ENCODE results near the gene GLI2.

The GLI2 gene

DNA sequence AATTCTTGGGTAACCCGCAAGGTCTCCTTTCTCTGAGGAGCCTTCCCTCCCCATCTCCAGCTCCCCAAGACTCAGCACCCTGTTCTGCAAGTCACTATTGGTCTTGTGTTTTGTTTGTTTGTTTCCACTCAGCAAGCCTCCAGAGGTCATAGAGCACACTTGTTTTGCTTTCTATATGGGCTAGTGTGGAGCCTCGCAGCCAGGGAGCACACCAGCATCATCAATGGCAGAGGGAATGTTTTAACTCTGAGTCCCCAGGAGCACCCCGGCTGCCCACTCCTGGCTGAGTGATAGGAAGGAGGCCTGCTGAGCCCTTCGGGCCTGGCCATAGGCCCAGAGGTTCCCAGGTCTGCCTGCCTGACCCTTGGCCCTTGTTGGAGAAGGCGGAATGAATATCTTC, 36.6 kb downstream of the GLI2 start:
- DNase-seq (ENCODE audit: low read depth): no peak
- H3K4me3 ChIP-seq (ENCODE audit: low read depth, low read length): no peak overlapping the region
- TF ChIP-seq POLR2A (IDR thresholded peaks at IDR 0.05; ENCODE audit: extremely low read depth, insufficient read length) (no peak), CTCF (IDR thresholded peaks at IDR 0.05; ENCODE audit: low read depth, low read length) (no peak), MYC (IDR thresholded peaks at IDR 0.05; ENCODE audit: low read depth, low read length) (no peak)
- TF ChIP-seq, protein P1, sequence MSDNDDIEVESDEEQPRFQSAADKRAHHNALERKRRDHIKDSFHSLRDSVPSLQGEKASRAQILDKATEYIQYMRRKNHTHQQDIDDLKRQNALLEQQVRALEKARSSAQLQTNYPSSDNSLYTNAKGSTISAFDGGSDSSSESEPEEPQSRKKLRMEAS (IDR thresholded peaks at IDR 0.05; ENCODE audit: low read depth, low read length): no peak

DNA sequence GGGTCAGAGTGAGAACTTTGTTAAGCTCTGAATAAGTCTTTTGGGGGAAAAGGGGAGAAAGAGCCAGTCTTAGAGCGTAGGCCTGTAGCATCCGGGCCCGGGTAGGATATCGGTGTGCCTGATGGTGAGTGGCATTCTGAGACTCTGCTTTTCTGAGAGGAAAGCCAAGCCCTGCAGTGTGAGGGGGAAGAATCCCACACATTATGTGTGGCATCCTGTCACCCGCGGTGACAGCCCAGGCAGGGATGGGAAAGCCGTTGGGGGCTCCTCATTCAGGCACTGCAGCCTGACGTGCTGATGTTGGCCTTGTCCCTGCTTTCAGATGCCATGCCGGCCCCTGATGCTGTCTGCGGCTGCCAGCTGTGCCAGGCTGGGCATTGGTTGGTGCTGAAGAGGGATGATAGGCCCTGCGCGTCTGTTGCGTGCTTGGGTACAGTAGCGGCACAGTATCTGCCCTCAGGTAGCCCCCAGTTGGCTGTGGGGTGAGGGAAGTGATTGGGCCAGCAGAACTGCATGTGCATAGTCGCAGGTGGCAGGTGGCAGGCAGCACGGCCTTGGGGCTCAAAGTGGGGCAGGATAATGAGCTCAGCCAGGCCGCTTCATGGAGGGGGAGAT, 37.6 kb downstream of the GLI2 start:
- no peak for DNase-seq (ENCODE audit: low read depth)
- TF ChIP-seq MYC (IDR thresholded peaks at IDR 0.05; ENCODE audit: low read depth, low read length) (no peak), POLR2A (IDR thresholded peaks at IDR 0.05; ENCODE audit: extremely low read depth, insufficient read length) (no peak), CTCF (IDR thresholded peaks at IDR 0.05; ENCODE audit: low read depth, low read length) (no peak)
- TF ChIP-seq, protein P1 (IDR thresholded peaks at IDR 0.05; ENCODE audit: low read depth, low read length): no peak
- no peak overlapping the region for H3K4me3 ChIP-seq (ENCODE audit: low read depth, low read length)

GRCh38 chr2:120774557-120775160, 39.0 kb downstream of the GLI2 start:
- no peak overlapping the region for H3K4me3 ChIP-seq (ENCODE audit: low read depth, low read length)
- TF ChIP-seq CTCF (IDR thresholded peaks at IDR 0.05; ENCODE audit: low read depth, low read length) (no peak), MYC (IDR thresholded peaks at IDR 0.05; ENCODE audit: low read depth, low read length) (no peak), POLR2A (IDR thresholded peaks at IDR 0.05; ENCODE audit: extremely low read depth, insufficient read length) (no peak)
- TF ChIP-seq, protein P1 (IDR thresholded peaks at IDR 0.05; ENCODE audit: low read depth, low read length): no peak
- no peak for DNase-seq (ENCODE audit: low read depth)

GRCh38 chr2:120775194-120775593, 39.5 kb downstream of the GLI2 start:
- H3K4me3 ChIP-seq (ENCODE audit: low read depth, low read length): no peak overlapping the region
- no peak for DNase-seq (ENCODE audit: low read depth)
- TF ChIP-seq MYC (IDR thresholded peaks at IDR 0.05; ENCODE audit: low read depth, low read length): no peak
- no peak for TF ChIP-seq POLR2A (IDR thresholded peaks at IDR 0.05; ENCODE audit: extremely low read depth, insufficient read length)
- no peak for TF ChIP-seq CTCF (IDR thresholded peaks at IDR 0.05; ENCODE audit: low read depth, low read length)
- TF ChIP-seq, protein P1 (IDR thresholded peaks at IDR 0.05; ENCODE audit: low read depth, low read length): no peak

GRCh38 chr2:120775801-120776589, 40.3 kb downstream of the GLI2 start:
- TF ChIP-seq MYC (IDR thresholded peaks at IDR 0.05; ENCODE audit: low read depth, low read length) (no peak), CTCF (IDR thresholded peaks at IDR 0.05; ENCODE audit: low read depth, low read length) (no peak), POLR2A (IDR thresholded peaks at IDR 0.05; ENCODE audit: extremely low read depth, insufficient read length) (no peak)
- TF ChIP-seq, protein P1 (IDR thresholded peaks at IDR 0.05; ENCODE audit: low read depth, low read length): no peak
- no peak for DNase-seq (ENCODE audit: low read depth)
- no peak overlapping the region for H3K4me3 ChIP-seq (ENCODE audit: low read depth, low read length)

All from NB4 (cell line).